ENCODE results near the gene FH. TPM values are rescaled to one million over a fixed set of nuclear protein-coding genes. Genes with fewer than 3 reads are reported as not detected.

The FH gene
- total and polyA plus RNA-seq, 12 donors, result 169 to 268 (median 253) TPM

GRCh38 chr1:241456743-241457142 lies 62.8 kb downstream of the FH start:
- no peaks in the 10 kb centered on the region for H3K9me3 ChIP-seq
- no peak overlapping the region for H3K4me3 ChIP-seq
- H3K27me3 ChIP-seq, result no peaks in the 10 kb centered on the region
- ATAC-seq (no peak), DNase-seq (no peak)
- intact Hi-C loops (cut with DNase I), result no loop called here
- whole genome bisulfite sequencing, 2 donors, result 83 to 100% methylated on average over 1 of the region's 1 CpG
- no peak for TF ChIP-seq CTCF (IDR thresholded peaks at IDR 0.05)
- H3K4me1 ChIP-seq, result no peaks in the 10 kb centered on the region
- H3K27ac ChIP-seq, result no peak overlapping the region
- H3K36me3 ChIP-seq, result no peaks in the 10 kb centered on the region

- H3K27me3 ChIP-seq, result no peaks in the 10 kb centered on the region
- no peaks in the 10 kb centered on the region for H3K4me1 ChIP-seq
- no peaks in the 10 kb centered on the region for H3K36me3 ChIP-seq
- no peak overlapping the region for H3K27ac ChIP-seq
- H3K4me3 ChIP-seq, result no peak overlapping the region
- no peak for DNase-seq
- intact Hi-C loops (cut with DNase I), result no loop called here
- no peak for ATAC-seq
- WGBS, 2 donors, result 91 to 92% methylated on average over 1 of the region's 1 CpG
- no peaks in the 10 kb centered on the region for H3K9me3 ChIP-seq
- no peak for TF ChIP-seq CTCF (IDR thresholded peaks at IDR 0.05)
These were observed 65.8 kb downstream of the FH start for GRCh38 chr1:241453732-241454131.

GRCh38 chr1:241451956-241452355 lies 67.6 kb downstream of the FH start:
- Histone ChIP-seq H3K9me3 (peaks cover 0 to 4% (median 0%) of the 10 kb centered on the region in 11 donors), H3K4me1 (no peaks in the 10 kb centered on the region), H3K36me3 (no peaks in the 10 kb centered on the region), H3K27ac (no peak overlapping the region), H3K4me3 (no peak overlapping the region), H3K27me3 (no peaks in the 10 kb centered on the region)
- no peak for ATAC-seq
- DNase-seq, result no peak
- WGBS, 2 donors, result 65 to 84% methylated on average over 4 of the region's 4 CpGs
- no peak for TF ChIP-seq CTCF (IDR thresholded peaks at IDR 0.05)
- intact Hi-C loops (cut with DNase I), result no loop called here

Other genes with a start within 250 kb of the FH start
- gene RGS7, start 162.6 kb downstream of the FH start, total RNA-seq, result not detected
- not detected for gene RGS7, start 162.6 kb downstream of the FH start, polyA plus RNA-seq
- 1 to 10 TPM in 1 of 10 donors, under 1 TPM in 5, not detected in 4; 0.05 to 1.4 (median 0.46) TPM for gene KMO, start 12.6 kb upstream of the FH start, total RNA-seq
- under 1 TPM; 0.06 to 0.22 TPM for gene KMO, start 12.6 kb upstream of the FH start, polyA plus RNA-seq
- gene CHML, start 120.6 kb upstream of the FH start, total RNA-seq, result 10 to 100 TPM in 3 of 10 donors, 1 to 10 TPM in 7; 4.8 to 11.4 (median 8.0) TPM
- gene CHML, start 120.6 kb upstream of the FH start, polyA plus RNA-seq, result 1 to 10 TPM; 1.7 to 2.9 TPM
- 1 to 10 TPM; 3.3 to 9.1 (median 4.9) TPM for gene OPN3, start 120.6 kb upstream of the FH start, total RNA-seq
- gene OPN3, start 120.6 kb upstream of the FH start, polyA plus RNA-seq, result 1 to 10 TPM; 5.3 to 7.6 TPM
- gene WDR64, start 132.5 kb upstream of the FH start, total RNA-seq, result under 1 TPM in 1 of 10 donors, not detected in 9; 0.59 TPM
- not detected for gene WDR64, start 132.5 kb upstream of the FH start, polyA plus RNA-seq

All from heart right ventricle (tissue), 16 donors.